ENCODE data around the gene REEP6.
"Not testable (repeated sequence)": the region's sequence is repeated elsewhere in the genome, so short reads cannot be mapped to it uniquely, and the experiment has no call there.

The REEP6 gene

GRCh38 chr19:1509602-1510441, 18.8 kb downstream of the REEP6 start:
- DNase-seq, result no peak

DNA sequence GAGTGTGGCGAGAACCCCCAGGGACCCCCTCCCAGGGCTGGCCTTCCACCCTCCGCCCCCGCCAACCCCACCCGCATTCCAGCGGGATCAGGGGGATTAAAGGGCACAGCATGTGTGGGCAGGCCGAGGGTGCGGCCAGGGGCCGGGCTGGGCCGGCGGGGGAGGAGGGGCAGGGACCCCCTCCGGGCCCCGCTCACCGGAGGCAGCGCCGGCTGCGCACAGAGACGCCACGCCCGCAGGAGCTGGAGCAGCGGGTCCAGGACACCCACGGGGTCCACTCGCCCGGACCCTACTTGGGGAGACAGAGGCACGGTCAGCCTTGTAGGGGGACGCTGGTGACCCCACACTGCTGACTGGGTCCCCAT, 19.4 kb downstream of the REEP6 start:
- no peak for DNase-seq

- no peak for DNase-seq
These were observed 19.8 kb downstream of the REEP6 start for GRCh38 chr19:1510807-1511206.

DNA sequence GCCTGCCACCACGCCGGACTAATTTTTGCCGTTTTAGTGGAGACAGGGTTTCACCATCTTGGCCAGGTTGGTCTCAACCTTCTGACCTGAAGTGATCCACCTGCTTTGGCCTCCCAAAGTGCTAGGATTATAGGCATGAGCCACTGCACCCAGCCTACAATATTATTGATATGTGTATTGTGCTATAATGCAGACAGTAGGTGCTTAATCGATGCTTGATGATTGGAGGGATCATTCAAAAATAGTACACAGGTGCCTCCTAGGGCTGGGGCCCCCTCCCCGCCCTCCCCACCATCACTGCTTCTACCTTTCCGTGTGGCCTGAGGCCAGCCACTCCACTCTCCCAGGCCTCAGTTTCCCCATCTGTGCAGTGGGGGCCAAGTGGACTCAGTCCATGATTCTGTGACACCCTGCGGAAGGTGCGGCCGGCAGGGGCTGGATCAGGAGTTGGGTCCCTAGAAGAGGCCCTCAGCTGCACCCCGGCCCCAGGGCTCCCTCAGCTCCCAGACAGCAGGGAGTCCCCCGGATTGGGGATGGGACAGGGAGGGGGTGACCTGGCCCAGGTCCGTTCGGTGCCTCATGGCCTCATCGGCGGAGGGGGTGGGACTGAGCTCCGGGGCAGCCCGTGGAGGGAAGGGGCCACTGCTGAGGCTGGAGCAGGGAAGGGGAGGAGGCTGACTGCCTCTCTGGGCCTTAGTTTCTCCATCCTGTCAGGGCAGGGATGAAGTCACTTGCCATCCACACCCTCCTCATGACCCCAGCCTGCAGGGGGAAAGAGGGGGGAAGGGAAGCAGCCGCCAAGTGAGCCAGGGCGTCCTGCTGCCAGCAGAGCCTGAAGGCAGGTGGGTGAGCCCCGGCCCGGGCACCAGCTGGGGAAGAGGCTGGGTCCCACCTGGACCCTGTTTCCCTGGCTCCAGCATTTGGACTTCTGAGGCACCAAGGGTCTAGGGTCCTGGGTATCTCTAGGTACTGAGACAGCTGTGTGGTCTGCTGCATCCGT, 20.6 kb downstream of the REEP6 start:
- no peak for DNase-seq

- DNase-seq, result no peak
These were observed 21.9 kb downstream of the REEP6 start, which contains the start of gene ADAMTSL5 for GRCh38 chr19:1512671-1513498. TSS of gene ADAMTSL5 (minus strand) at chr19:1513019. CDS start at chr19:1510943, 2,076 bp downstream.

DNA sequence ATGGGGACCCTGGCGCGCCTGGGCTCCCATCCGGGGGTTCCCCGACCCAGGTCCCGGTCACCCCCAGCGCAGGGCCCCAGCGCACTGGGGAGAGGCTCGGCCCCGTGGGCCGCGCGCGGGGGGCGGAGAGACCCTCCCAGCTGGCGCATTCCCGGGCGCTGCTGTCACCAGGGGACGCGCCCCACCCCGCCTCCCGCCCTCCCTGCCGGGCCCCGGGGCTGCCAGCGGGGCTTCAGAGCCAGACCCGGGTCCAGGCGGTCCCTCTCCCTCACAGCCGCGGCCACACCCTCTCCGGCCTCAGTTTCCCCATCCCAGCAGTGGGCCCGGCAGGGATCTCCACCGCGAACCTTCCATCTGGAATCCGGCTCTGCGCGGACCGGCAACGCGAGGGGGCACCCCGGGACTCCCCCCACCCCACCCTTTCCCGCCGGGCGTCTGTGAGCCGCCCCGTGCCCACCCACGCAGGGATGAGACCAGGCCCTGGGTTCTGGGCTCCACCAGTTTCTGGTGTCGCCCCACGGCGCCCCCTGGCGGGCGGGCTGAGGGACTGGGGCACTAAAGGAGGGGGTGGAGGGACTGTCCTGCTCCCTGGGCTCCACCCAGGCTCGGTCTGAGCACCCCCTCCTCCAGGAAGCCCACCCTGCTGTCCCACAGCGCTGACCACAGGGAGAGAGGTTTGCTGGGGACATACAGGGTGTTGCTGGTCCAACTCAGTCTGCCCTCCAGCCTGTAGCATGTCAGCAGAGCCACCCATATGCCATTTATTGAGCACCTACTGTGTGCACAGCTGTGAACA, 22.7 kb downstream of the REEP6 start:
- no peak for DNase-seq

DNA sequence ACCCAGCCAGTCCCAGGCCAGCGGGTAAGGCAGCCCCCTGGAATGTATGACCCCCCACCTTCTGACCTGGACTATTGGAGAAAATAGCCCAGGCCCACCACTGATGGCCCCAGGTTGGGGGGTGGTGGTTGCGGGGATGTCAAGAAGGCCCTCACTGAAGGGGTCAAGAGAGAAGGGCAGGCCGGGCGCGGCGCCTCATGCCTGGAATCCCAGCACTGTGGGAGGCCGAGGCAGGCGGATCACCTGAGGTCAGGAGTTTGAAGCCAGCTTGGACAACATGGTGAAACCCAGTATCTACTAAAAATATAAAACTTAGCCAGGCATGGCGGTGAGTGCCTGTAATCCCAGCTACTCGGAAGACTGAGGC, 23.3 kb downstream of the REEP6 start:
- DNase-seq, result no peak

DNA sequence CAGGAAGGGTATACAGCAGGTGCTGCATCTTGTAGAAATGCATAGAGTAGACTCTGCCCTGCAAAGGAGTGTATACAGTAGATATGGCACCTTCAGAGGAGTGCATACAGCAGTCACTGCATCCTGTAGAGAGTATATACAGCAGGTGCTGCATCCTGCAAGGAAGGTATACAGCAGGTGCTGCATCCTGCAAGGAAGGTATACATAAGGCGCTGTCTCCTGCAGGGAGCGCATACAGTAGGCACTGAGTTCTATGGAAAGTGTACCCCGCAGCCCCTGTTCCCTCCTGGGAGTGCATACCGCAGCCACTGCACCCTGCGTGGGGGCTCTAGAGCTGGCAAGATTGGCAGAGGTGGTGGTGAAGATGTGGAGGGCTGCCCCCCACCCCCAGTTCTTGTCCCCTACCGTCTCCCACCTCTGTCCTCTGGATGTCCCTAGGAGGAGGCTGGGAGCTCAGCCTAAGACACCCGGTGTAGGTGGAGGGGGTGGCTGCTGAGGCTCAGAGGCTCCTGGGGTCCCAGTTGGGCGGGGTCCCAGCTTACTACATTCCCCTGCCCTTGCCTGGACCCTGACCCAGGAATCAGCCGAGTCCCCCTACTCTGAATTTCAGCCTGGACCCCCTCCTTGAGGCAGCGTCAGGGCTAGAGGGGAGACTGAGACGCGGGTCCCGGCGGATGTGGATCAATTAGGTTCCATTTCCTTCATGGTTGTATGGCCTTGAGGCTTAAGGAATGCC, 24.2 kb downstream of the REEP6 start:
- DNase-seq, result no peak

DNA sequence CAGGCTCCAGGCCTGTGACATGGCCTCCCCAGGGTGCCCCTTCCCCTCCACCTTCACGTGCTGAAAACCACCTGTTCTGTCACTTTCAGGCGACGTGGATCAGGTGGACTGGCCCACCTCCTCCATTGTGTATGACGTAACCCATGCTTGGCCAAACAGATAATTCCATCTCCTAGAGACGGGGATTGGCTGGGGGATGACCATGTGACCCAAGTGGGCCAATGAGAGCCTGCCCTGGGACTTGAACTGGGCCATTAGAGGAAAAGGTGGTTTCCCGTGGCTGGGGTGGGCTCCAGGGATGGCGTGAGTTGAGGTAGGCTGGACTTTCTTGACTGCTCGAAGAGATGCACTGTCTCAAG, 25.4 kb downstream of the REEP6 start:
- DNase-seq, result no peak

DNA sequence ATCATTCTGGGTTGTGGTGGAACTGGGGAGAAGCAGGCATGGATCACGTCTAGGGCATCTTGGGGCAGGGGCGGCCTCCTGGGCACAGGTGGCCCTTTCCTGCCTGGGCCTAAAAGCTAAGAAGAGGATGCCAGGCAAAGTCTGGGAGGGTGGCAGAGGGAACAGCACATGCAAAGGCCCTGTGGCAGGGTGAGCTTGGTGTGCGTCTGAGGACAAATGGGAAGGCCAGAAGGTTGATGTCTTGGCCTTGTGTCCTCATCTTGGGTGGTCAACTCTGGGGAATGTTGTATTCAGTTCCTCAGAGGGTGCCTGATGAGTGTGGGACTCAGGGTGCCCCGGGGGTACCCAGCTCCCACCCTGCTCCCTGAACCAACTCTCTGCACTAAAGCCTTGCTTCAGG, 27.5 kb downstream of the REEP6 start:
- DNase-seq, result no peak

DNA sequence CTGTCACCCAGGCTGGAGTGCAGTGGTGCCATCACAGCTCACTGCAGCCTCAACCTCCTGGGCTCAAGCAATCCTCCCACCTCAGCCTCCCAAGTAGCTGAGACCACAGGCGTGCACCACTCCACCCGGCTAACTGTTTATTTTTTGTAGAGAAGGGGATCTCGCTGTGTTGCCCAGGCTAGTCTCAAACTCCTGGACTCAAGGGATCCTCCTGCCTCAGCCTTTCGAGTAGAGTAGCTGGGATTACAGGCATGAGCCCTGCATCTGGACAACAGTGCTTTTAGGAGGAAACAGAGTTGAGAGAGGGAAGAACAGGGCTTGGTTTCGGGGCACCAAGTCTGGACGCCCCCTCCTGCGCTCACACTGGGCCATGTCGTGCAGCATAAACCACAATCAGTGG, 28.8 kb downstream of the REEP6 start:
- DNase-seq, result not testable (repeated sequence)

GRCh38 chr19:1520203-1520780, 29.3 kb downstream of the REEP6 start:
- no peak for DNase-seq

- DNase-seq, result no peak
These were observed 30.7 kb downstream of the REEP6 start for GRCh38 chr19:1521636-1522035.

- DNase-seq, result no peak
These were observed 31.1 kb downstream of the REEP6 start for GRCh38 chr19:1522061-1522460.

- no peak for DNase-seq
These were observed 31.9 kb downstream of the REEP6 start for GRCh38 chr19:1522838-1523237.

DNA sequence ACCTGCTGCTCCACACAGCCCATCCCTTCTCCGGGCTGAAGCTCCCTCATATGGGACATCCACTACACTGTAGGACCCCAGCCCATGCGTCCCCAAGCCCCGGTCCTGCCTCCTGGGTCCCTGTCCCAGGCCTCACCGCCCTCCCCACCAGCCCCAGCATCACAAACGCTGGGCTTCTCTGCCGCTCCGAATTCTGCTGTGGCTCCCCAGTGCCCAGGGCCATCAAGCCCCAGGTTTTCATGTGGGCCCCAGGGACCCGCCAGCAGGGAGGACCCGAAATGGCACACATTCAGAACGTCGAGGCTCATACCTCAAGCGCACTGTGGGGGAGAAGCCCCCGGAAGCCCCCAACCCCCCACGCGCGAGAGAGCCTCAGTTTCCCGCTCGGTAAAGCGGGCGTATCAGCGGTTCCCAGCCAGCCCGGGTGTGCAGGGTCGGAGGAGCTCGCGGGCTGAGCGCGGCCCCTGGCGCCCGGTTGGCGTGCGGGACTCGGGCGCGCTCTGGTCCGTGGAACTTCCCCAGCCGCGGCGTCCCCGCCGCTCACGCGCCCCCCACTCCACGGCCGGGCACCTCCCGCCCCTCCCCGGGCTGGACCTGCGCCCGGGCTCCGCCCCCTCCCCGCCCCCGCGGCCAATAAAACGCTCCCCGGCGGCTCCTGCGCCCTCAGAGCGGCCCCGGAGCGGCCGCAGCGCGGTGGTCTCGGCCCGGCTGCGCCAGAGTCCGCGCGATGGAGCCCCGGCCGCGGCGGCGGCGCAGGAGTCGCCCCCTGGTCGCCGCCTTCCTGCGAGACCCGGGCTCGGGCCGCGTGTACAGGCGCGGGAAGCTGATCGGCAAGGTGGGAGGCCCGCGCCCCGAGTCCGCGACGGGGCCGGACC, 32.7 kb downstream of the REEP6 start, which contains the start of gene PLK5:
Gene PLK5, plus strand, starts transcription at position 666 of the 875 bp plus-strand sequence. CDS start 2,920 bp downstream, outside the sequence.
- no peak for DNase-seq

GRCh38 chr19:1524287-1524971, 33.4 kb downstream of the REEP6 start:
- no peak for DNase-seq

DNA sequence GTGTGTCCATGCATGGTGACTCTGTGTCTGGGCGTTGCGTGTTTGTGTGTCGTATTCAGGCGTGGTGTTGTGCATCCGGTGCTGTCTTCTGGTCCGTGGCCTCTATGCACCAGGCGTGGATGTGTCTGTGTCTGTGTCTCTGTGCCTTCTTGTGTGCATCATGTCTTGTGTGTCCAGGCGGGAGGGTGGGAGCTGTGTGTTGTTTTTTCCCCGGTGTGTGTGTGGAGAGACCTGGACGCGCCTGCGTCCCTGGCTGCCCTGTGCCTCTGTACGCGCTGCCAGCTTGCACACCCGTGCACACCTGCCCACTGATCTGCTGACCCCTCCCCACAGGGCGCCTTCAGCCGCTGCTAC, 34.0 kb downstream of the REEP6 start:
- DNase-seq, result no peak

GRCh38 chr19:1525343-1525742, 34.4 kb downstream of the REEP6 start:
- DNase-seq, result no peak
